ENCODE results near the gene KCNJ18.
"Not testable (repeated sequence)": the region's sequence is repeated elsewhere in the genome, so short reads cannot be mapped to it uniquely, and the experiment has no call there.

KCNJ18 gene

GRCh38 chr17:21744621-21745020, 52.3 kb downstream of the KCNJ18 start:
- not testable (repeated sequence) for H3K27ac Mint-ChIP-seq, H3K9me3 Mint-ChIP-seq, H3K4me1 Mint-ChIP-seq, ATAC-seq, H3K27me3 Mint-ChIP-seq, DNase-seq, H3K4me3 Mint-ChIP-seq

- not testable (repeated sequence) for H3K4me3 Mint-ChIP-seq, H3K27me3 Mint-ChIP-seq, DNase-seq, H3K9me3 Mint-ChIP-seq, H3K4me1 Mint-ChIP-seq
- peak; percentile 18 for ATAC-seq
- peak overlapping the region in 1 of 2 donors; percentile 42 for H3K27ac Mint-ChIP-seq
Observed at GRCh38 chr17:21745385-21746054, 53.2 kb downstream of the KCNJ18 start.

GRCh38 chr17:21746415-21746814, 54.1 kb downstream of the KCNJ18 start:
- not testable (repeated sequence) for H3K27me3 Mint-ChIP-seq, DNase-seq, ATAC-seq, H3K27ac Mint-ChIP-seq, H3K4me1 Mint-ChIP-seq, H3K4me3 Mint-ChIP-seq
- H3K9me3 Mint-ChIP-seq = peaks cover 0 to 15% of the 10 kb centered on the region in 2 donors

- H3K4me3 Mint-ChIP-seq, H3K27me3 Mint-ChIP-seq: not testable (repeated sequence)
Observed at GRCh38 chr17:21747195-21747915, 55.0 kb downstream of the KCNJ18 start.

GRCh38 chr17:21748686-21749085, 56.4 kb downstream of the KCNJ18 start:
- not testable (repeated sequence) for ATAC-seq, H3K4me1 Mint-ChIP-seq, DNase-seq, H3K4me3 Mint-ChIP-seq, H3K27ac Mint-ChIP-seq, H3K27me3 Mint-ChIP-seq
- H3K9me3 Mint-ChIP-seq = peaks cover 0 to 24% of the 10 kb centered on the region in 2 donors

More at GRCh38 chr17:21747195-21747915, 55.0 kb downstream of the KCNJ18 start:
- H3K27ac Mint-ChIP-seq, H3K4me1 Mint-ChIP-seq, DNase-seq, ATAC-seq: not testable (repeated sequence)
- peaks cover 0 to 22% of the 10 kb centered on the region in 2 donors for H3K9me3 Mint-ChIP-seq

- H3K4me3 Mint-ChIP-seq, H3K4me1 Mint-ChIP-seq, H3K27ac Mint-ChIP-seq, DNase-seq, ATAC-seq, H3K27me3 Mint-ChIP-seq: not testable (repeated sequence)
- H3K9me3 Mint-ChIP-seq = peaks cover 0 to 24% of the 10 kb centered on the region in 2 donors
Observed at GRCh38 chr17:21749696-21750531, 57.6 kb downstream of the KCNJ18 start.

- not testable (repeated sequence) for H3K27me3 Mint-ChIP-seq
Observed at GRCh38 chr17:21751111-21751510, 58.8 kb downstream of the KCNJ18 start.

More at GRCh38 chr17:21751111-21751510, 58.8 kb downstream of the KCNJ18 start:
- not testable (repeated sequence) for H3K4me1 Mint-ChIP-seq, ATAC-seq, H3K27ac Mint-ChIP-seq, DNase-seq, H3K4me3 Mint-ChIP-seq
- peaks cover 0 to 24% of the 10 kb centered on the region in 2 donors for H3K9me3 Mint-ChIP-seq
